HEK293T (cell line): ENCODE measurements around the gene ALPI.

Source experiments
- CTCF ChIA-PET: fragments of 350-600 bp; formaldehyde crosslinking; extraction: SDS; loops from one replicate; lab custom pipeline; 2021; ENCODE audit warnings: antibody characterized with exemption, inconsistent platforms; lab: Yijun Ruan, JAX
- POLR2A ChIA-PET: fragments of 350-600 bp; formaldehyde crosslinking; extraction: SDS; loops from one replicate; lab custom pipeline; 2020; ENCODE audit warnings: antibody characterized with exemption, inconsistent platforms; lab: Yijun Ruan, JAX
- DNase-seq: peaks from one replicate; pipeline ENCODE4 v3.0.0; 2012; ENCODE audit warnings: mixed read lengths; ENCODE audit errors: extremely low spot score
- ARNT ChIP-seq: fragments of 450-650 bp; IDR thresholded peaks from 2 replicates; pipeline ENCODE4 v1.6.1; 2017; ENCODE audit warnings: mild to moderate bottlenecking
- BHLHE40 ChIP-seq: fragments of 450-650 bp; IDR thresholded peaks from 2 replicates; pipeline ENCODE4 v1.6.1; 2016; ENCODE audit warnings: mild to moderate bottlenecking, moderate library complexity, borderline replicate concordance
- CTBP1 ChIP-seq: fragments of 450-650 bp; IDR thresholded peaks from 2 replicates; pipeline ENCODE4 v1.6.1; 2016; ENCODE audit warnings: borderline replicate concordance
- ELF4 ChIP-seq: fragments of 450-650 bp; IDR thresholded peaks from 2 replicates; pipeline ENCODE4 v1.6.1; 2017; ENCODE audit warnings: antibody characterized with exemption
- FOXA1 ChIP-seq: fragments of 450-650 bp; IDR thresholded peaks from 2 replicates; pipeline ENCODE4 v1.6.1; 2016; ENCODE audit warnings: mild to moderate bottlenecking
- FOXK2 ChIP-seq: fragments of 450-650 bp; IDR thresholded peaks from 2 replicates; pipeline ENCODE4 v1.6.1; 2016; ENCODE audit warnings: mild to moderate bottlenecking
- FOXM1 ChIP-seq: fragments of 450-650 bp; IDR thresholded peaks from 2 replicates; pipeline ENCODE4 v1.6.1; 2017; ENCODE audit warnings: mild to moderate bottlenecking, borderline replicate concordance
- HDGF ChIP-seq: fragments of 450-650 bp; IDR thresholded peaks from 2 replicates; pipeline ENCODE4 v1.6.1; 2017; ENCODE audit warnings: antibody characterized with exemption, borderline replicate concordance
- L3MBTL2 ChIP-seq: fragments of 450-650 bp; conservative IDR thresholded peaks from 2 replicates; pipeline ENCODE4 v1.6.1; 2016; ENCODE audit warnings: mild to moderate bottlenecking
- LEF1 ChIP-seq: fragments of 450-650 bp; IDR thresholded peaks from 2 replicates; pipeline ENCODE4 v1.6.1; 2017; ENCODE audit warnings: mild to moderate bottlenecking, borderline replicate concordance
- NFRKB ChIP-seq: fragments of 450-650 bp; IDR thresholded peaks from 2 replicates; pipeline ENCODE4 v1.6.1; 2016; ENCODE audit warnings: mild to moderate bottlenecking, moderate library complexity
- PKNOX1 ChIP-seq: fragments of 450-650 bp; IDR thresholded peaks from 2 replicates; pipeline ENCODE4 v1.6.1; 2016
- SP1 ChIP-seq: fragments of 450-650 bp; IDR thresholded peaks from 2 replicates; pipeline ENCODE4 v1.6.1; 2017
- SUZ12 ChIP-seq: fragments of 450-650 bp; IDR thresholded peaks from 2 replicates; pipeline ENCODE4 v1.6.1; 2016; ENCODE audit warnings: mild to moderate bottlenecking
- TARDBP ChIP-seq: fragments of 450-650 bp; IDR thresholded peaks from 2 replicates; pipeline ENCODE4 v1.6.1; 2016
- ZNF384 ChIP-seq: fragments of 450-650 bp; IDR thresholded peaks from 2 replicates; pipeline ENCODE4 v1.6.1; 2016

The ALPI gene

GRCh38 chr2:232501331-232501771 is 45.4 kb downstream of the ALPI start:
- CTCF ChIA-PET: no interaction called here
- POLR2A ChIA-PET: no interaction called here
- TF ChIP-seq BHLHE40: no peak
- TF ChIP-seq HDGF: no peak
- no peak for DNase-seq

- no peak for TF ChIP-seq TARDBP
- TF ChIP-seq LEF1: no peak
- no peak for TF ChIP-seq HDGF
- no peak for TF ChIP-seq FOXK2
- no peak for TF ChIP-seq NFRKB
- no peak for TF ChIP-seq FOXA1
- TF ChIP-seq ELF4: no peak
- no peak for TF ChIP-seq L3MBTL2
- TF ChIP-seq ZNF384: no peak
- TF ChIP-seq SUZ12: no peak
- no peak for TF ChIP-seq ARNT
- TF ChIP-seq PKNOX1: no peak
- no peak for TF ChIP-seq CTBP1
- TF ChIP-seq FOXM1: no peak
- TF ChIP-seq BHLHE40: no peak
- TF ChIP-seq SP1: no peak
- no peak for DNase-seq
- ChIA-PET CTCF (no interaction called here), POLR2A (no interaction called here)
Measured at GRCh38 chr2:232501794-232502390, 45.9 kb downstream of the ALPI start.

- ChIA-PET POLR2A (no interaction called here), CTCF (no interaction called here)
- DNase-seq: no peak
- TF ChIP-seq ARNT (no peak), L3MBTL2 (no peak), ZNF384 (no peak), TARDBP (no peak), SP1 (no peak), FOXA1 (no peak), NFRKB (no peak), FOXK2 (no peak), SUZ12 (no peak), LEF1 (no peak), CTBP1 (no peak), ELF4 (no peak)
Measured at GRCh38 chr2:232502511-232502910, 46.6 kb downstream of the ALPI start.

- ChIA-PET CTCF (no interaction called here), POLR2A (no interaction called here)
- TF ChIP-seq FOXK2 (no peak), LEF1 (no peak), ARNT (no peak), TARDBP (no peak), CTBP1 (no peak), PKNOX1 (no peak), NFRKB (no peak), BHLHE40 (no peak), L3MBTL2 (no peak), ELF4 (no peak), SP1 (no peak)
- no peak for DNase-seq
Measured at GRCh38 chr2:232502911-232503808, 47.2 kb downstream of the ALPI start.

- DNase-seq: no peak
- no peak for TF ChIP-seq SP1
- no peak for TF ChIP-seq LEF1
- no peak for TF ChIP-seq FOXM1
- no peak for TF ChIP-seq ZNF384
- no peak for TF ChIP-seq TARDBP
- no peak for TF ChIP-seq ARNT
- no peak for TF ChIP-seq FOXK2
- TF ChIP-seq ELF4: no peak
- no peak for TF ChIP-seq HDGF
- no peak for TF ChIP-seq SUZ12
- TF ChIP-seq BHLHE40: no peak
- no peak for TF ChIP-seq CTBP1
- no peak for TF ChIP-seq L3MBTL2
- no peak for TF ChIP-seq NFRKB
- no peak for TF ChIP-seq PKNOX1
- TF ChIP-seq FOXA1: no peak
- ChIA-PET CTCF (no interaction called here), POLR2A (no interaction called here)
Measured at GRCh38 chr2:232503809-232504323, 47.9 kb downstream of the ALPI start.

- ChIA-PET POLR2A (no interaction called here), CTCF (no interaction called here)
- no peak for DNase-seq
- TF ChIP-seq FOXM1: no peak
Measured at GRCh38 chr2:232504438-232504837, 48.5 kb downstream of the ALPI start.
